ENCODE results near the gene LRP1. TPM values are rescaled to one million over a fixed set of nuclear protein-coding genes. Genes with fewer than 3 reads are reported as not detected.

Gene LRP1
- total RNA-seq, 1 experiment from 2014 or later, result 14.7 TPM

DNA sequence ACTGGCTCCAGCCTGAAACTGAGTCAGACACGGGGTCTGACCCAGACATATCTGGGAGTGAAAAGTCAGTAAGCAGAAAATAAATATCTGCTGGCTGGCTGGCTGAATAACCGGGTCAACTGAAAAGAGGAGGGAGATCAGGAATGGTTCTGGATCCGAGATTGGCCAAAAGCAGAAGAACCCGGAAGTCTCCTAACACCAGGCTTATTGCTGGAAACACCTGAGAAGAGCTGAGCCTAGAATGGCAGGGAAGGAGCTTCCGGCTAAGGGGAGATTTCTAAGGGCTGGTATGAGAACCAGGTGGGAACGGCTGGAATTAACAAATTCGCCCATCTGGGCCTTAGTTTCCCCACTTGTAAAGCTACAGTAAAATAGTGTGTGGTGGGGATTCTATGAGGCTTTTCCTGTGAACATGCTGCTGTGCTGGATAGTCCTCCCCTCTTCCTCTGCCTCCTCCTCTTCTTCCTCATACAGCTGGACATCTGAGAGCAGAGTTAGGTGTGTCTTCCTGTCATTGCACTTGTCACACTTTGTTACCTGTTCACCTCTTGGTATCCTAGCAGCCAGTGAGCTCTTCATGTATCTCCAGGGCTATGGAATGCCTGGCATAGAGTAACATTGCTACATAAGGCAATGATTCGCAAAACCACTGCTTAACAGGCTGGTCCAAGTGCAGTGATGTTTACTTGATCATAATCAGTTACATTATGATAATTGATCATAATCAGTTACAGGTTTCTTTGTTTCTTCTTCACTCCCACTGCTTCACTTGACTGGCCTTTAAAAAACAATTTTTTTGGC lies 99.2 kb downstream of the LRP1 start:
- H3K36me3 ChIP-seq (ENCODE audit: low read depth, low read length), result peaks cover 15% of the 10 kb centered on the region; the same call in 1 of the 2 replicates
- H3K27ac ChIP-seq (ENCODE audit: low read length), result no peak overlapping the region
- no peak for ATAC-seq
- POLR2A ChIA-PET (ENCODE audit: unreplicated experiment), result no interaction called here
- peak; percentile 46 for DNase-seq
- peaks cover 2% of the 10 kb centered on the region; the same call in 1 of the 2 replicates for H4K20me1 ChIP-seq (ENCODE audit: low read length)
- H3K9ac ChIP-seq (ENCODE audit: low read length), result no peak overlapping the region
- peaks cover 31% of the 10 kb centered on the region for H3K79me2 ChIP-seq (ENCODE audit: low read length)
- CTCF ChIA-PET, result interaction anchor here (1.0 kb wide), 1 partner anchor 16 kb away, joined by 3 read pairs; no protein-coding TSS in a partner anchor
- H3F3A ChIP-seq (ENCODE audit: low read length, unreplicated experiment), result no peaks in the 10 kb centered on the region
- no peaks in the 10 kb centered on the region for H3K27me3 ChIP-seq (ENCODE audit: low read length)
- H3K9me3 ChIP-seq (ENCODE audit: low read length), result no peaks in the 10 kb centered on the region
- no peak overlapping the region for H3K4me2 ChIP-seq (ENCODE audit: low read length)
- BruUV-seq (replicated peaks), result no TSS peak
- no peak overlapping the region for H2AFZ ChIP-seq (ENCODE audit: low read length)
- no peak overlapping the region for H3K4me3 ChIP-seq (ENCODE audit: low read length)
- intact Hi-C loops (cut with micrococcal nuclease), result no loop called here
- H3K9me2 ChIP-seq (replicated peaks; ENCODE audit: low read length), result no peaks in the 10 kb centered on the region
- peaks cover 19% of the 10 kb centered on the region for H3K4me1 ChIP-seq (ENCODE audit: insufficient read depth, low read length)
- TF ChIP-seq EZH2phosphoT487 (IDR thresholded peaks at IDR 0.05; ENCODE audit: borderline replicate concordance, low read length), result no peak
- TF ChIP-seq CTCF (conservative IDR thresholded peaks at IDR 0.05; ENCODE audit: low read depth, low read length), result no peak
- TF ChIP-seq EZH2 (IDR thresholded peaks at IDR 0.05; ENCODE audit: low read length, unreplicated experiment), result no peak

GRCh38 chr12:57229046-57229633 lies 100.9 kb downstream of the LRP1 start:
- H2AFZ ChIP-seq (ENCODE audit: low read length), result peak overlapping the region; percentile 83
- H3F3A ChIP-seq (ENCODE audit: low read length, unreplicated experiment), result no peaks in the 10 kb centered on the region
- H3K4me3 ChIP-seq (ENCODE audit: low read length), result peak overlapping the region; percentile 88
- H3K27me3 ChIP-seq (ENCODE audit: low read length), result no peaks in the 10 kb centered on the region
- peaks cover 19% of the 10 kb centered on the region for H3K4me1 ChIP-seq (ENCODE audit: insufficient read depth, low read length)
- H3K36me3 ChIP-seq (ENCODE audit: low read depth, low read length), result peaks cover 31% of the 10 kb centered on the region; the same call in 1 of the 2 replicates
- H3K4me2 ChIP-seq (ENCODE audit: low read length), result peak overlapping the region; percentile 95
- TSS peak; percentile 87 for BruUV-seq (replicated peaks)
- no peaks in the 10 kb centered on the region for H3K9me3 ChIP-seq (ENCODE audit: low read length)
- ChIA-PET POLR2A (ENCODE audit: unreplicated experiment) (interaction anchor here (0.6 to 0.7 kb wide), 4 partner anchors 14 to 1412 kb away, joined by 3 to 6 read pairs (median 4); partner anchors contain the start of gene SARNP), CTCF (interaction anchor here (0.5 to 2.0 kb wide), 6 partner anchors 10 to 226 kb away, joined by 3 to 18 read pairs (median 6); partner anchors contain the start of gene INHBE)
- peak overlapping the region; percentile 74 for H3K27ac ChIP-seq (ENCODE audit: low read length)
- peaks cover 38% of the 10 kb centered on the region for H3K79me2 ChIP-seq (ENCODE audit: low read length)
- H3K9me2 ChIP-seq (replicated peaks; ENCODE audit: low read length), result no peaks in the 10 kb centered on the region
- peak overlapping the region; percentile 97 for H3K9ac ChIP-seq (ENCODE audit: low read length)
- no peak for ATAC-seq
- no peak for TF ChIP-seq EZH2phosphoT487 (IDR thresholded peaks at IDR 0.05; ENCODE audit: borderline replicate concordance, low read length)
- no peak for TF ChIP-seq CTCF (conservative IDR thresholded peaks at IDR 0.05; ENCODE audit: low read depth, low read length)
- no peak for TF ChIP-seq EZH2 (IDR thresholded peaks at IDR 0.05; ENCODE audit: low read length, unreplicated experiment)
- no peak for DNase-seq
- H4K20me1 ChIP-seq (ENCODE audit: low read length), result peaks cover 2% of the 10 kb centered on the region; the same call in 1 of the 2 replicates
- intact Hi-C loops (cut with micrococcal nuclease), result loop anchor here (1.0 kb wide), 1 partner anchor 16 kb away; no protein-coding TSS in a partner anchor
